Measurements from ENCODE around the gene ATXN10.

ATXN10 gene

GRCh38 chr22:45740236-45740635 lies 68.6 kb downstream of the ATXN10 start:
- H3K36me3 Mint-ChIP-seq (ENCODE audit: low read depth): peaks cover 89% of the 10 kb centered on the region
- no peaks in the 10 kb centered on the region for H3K4me1 Mint-ChIP-seq
- no peak for TF ChIP-seq CTCF (IDR thresholded peaks at IDR 0.05; ENCODE audit: unreplicated experiment in 3 of 3)
- peaks cover 13% of the 10 kb centered on the region for H3K9me3 Mint-ChIP-seq
- H3K27me3 Mint-ChIP-seq (ENCODE audit: low read depth): no peaks in the 10 kb centered on the region
- H3K27ac Mint-ChIP-seq: no peak overlapping the region
- H3K4me3 Mint-ChIP-seq: no peak overlapping the region

GRCh38 chr22:45742866-45743450 lies 71.3 kb downstream of the ATXN10 start:
- no peak for TF ChIP-seq CTCF (IDR thresholded peaks at IDR 0.05; ENCODE audit: unreplicated experiment in 3 of 3)
- H3K27ac Mint-ChIP-seq: no peak overlapping the region
- no peak overlapping the region for H3K4me3 Mint-ChIP-seq
- peaks cover 88% of the 10 kb centered on the region for H3K36me3 Mint-ChIP-seq (ENCODE audit: low read depth)
- no peaks in the 10 kb centered on the region for H3K4me1 Mint-ChIP-seq
- no peaks in the 10 kb centered on the region for H3K27me3 Mint-ChIP-seq (ENCODE audit: low read depth)
- H3K9me3 Mint-ChIP-seq: peaks cover 13% of the 10 kb centered on the region

- H3K9me3 Mint-ChIP-seq: peaks cover 12% of the 10 kb centered on the region
- no peaks in the 10 kb centered on the region for H3K4me1 Mint-ChIP-seq
- no peak for TF ChIP-seq CTCF (IDR thresholded peaks at IDR 0.05; ENCODE audit: unreplicated experiment in 3 of 3)
- H3K27me3 Mint-ChIP-seq (ENCODE audit: low read depth): no peaks in the 10 kb centered on the region
- peaks cover 87% of the 10 kb centered on the region for H3K36me3 Mint-ChIP-seq (ENCODE audit: low read depth)
- no peak overlapping the region for H3K4me3 Mint-ChIP-seq
- no peak overlapping the region for H3K27ac Mint-ChIP-seq
Observed at GRCh38 chr22:45743687-45744086, 72.1 kb downstream of the ATXN10 start.

- peaks cover 84% of the 10 kb centered on the region for H3K36me3 Mint-ChIP-seq (ENCODE audit: low read depth)
- TF ChIP-seq CTCF (IDR thresholded peaks at IDR 0.05; ENCODE audit: unreplicated experiment in 3 of 3): no peak
- no peak overlapping the region for H3K4me3 Mint-ChIP-seq
- H3K27me3 Mint-ChIP-seq (ENCODE audit: low read depth): no peaks in the 10 kb centered on the region
- no peak overlapping the region for H3K27ac Mint-ChIP-seq
- no peaks in the 10 kb centered on the region for H3K4me1 Mint-ChIP-seq
- H3K9me3 Mint-ChIP-seq: peaks cover 9% of the 10 kb centered on the region
Observed at GRCh38 chr22:45744442-45744841, 72.8 kb downstream of the ATXN10 start.

GRCh38 chr22:45750626-45751025 lies 79.0 kb downstream of the ATXN10 start:
- Mint-ChIP-seq H3K4me1 (no peaks in the 10 kb centered on the region), H3K9me3 (no peaks in the 10 kb centered on the region), H3K36me3 (ENCODE audit: low read depth) (peaks cover 63% of the 10 kb centered on the region), H3K4me3 (no peak overlapping the region), H3K27ac (no peak overlapping the region), H3K27me3 (ENCODE audit: low read depth) (no peaks in the 10 kb centered on the region)
- no peak for TF ChIP-seq CTCF (IDR thresholded peaks at IDR 0.05; ENCODE audit: unreplicated experiment in 3 of 3)

- peaks cover 56% of the 10 kb centered on the region for H3K36me3 Mint-ChIP-seq (ENCODE audit: low read depth)
- no peaks in the 10 kb centered on the region for H3K9me3 Mint-ChIP-seq
- no peak overlapping the region for H3K27ac Mint-ChIP-seq
- H3K27me3 Mint-ChIP-seq (ENCODE audit: low read depth): no peaks in the 10 kb centered on the region
- no peak overlapping the region for H3K4me3 Mint-ChIP-seq
- peaks cover 6% of the 10 kb centered on the region for H3K4me1 Mint-ChIP-seq
- no peak for TF ChIP-seq CTCF (IDR thresholded peaks at IDR 0.05; ENCODE audit: unreplicated experiment in 3 of 3)
Observed at GRCh38 chr22:45752036-45752435, 80.4 kb downstream of the ATXN10 start.
